Suprapubic skin (tissue), 4 donors: Measurements from ENCODE around the gene TDRD5. TPM values are rescaled to one million over a fixed set of nuclear protein-coding genes. Genes with fewer than 3 reads are reported as not detected.

Experiments used
- DNase-seq, 2 donors: peaks; one replicate each; pipeline ENCODE4 v3.0.0-alpha.2; 2019; ENCODE audit warnings: low spot score in 2 of 2
- H3K27ac ChIP-seq: fragments of 200-600 bp; sonication (generic); one replicate; pipeline ENCODE4 v1.5.1; 2019
- H3K27me3 ChIP-seq: fragments of 200-600 bp; sonication (generic); one replicate; pipeline ENCODE4 v1.5.1; 2019
- H3K36me3 ChIP-seq: fragments of 200-600 bp; sonication (generic); one replicate; pipeline ENCODE4 v1.5.1; 2019
- H3K4me1 ChIP-seq: fragments of 200-600 bp; sonication (generic); one replicate; pipeline ENCODE4 v1.5.1; 2019
- H3K4me3 ChIP-seq: fragments of 200-600 bp; sonication (generic); one replicate; pipeline ENCODE4 v1.5.1; 2019; ENCODE audit warnings: mild to moderate bottlenecking
- H3K9me3 ChIP-seq: fragments of 200-600 bp; sonication (generic); one replicate; pipeline ENCODE4 v1.5.1; 2019
- EP300 ChIP-seq: sonication (generic); formaldehyde crosslinking; IDR thresholded peaks from one replicate; pipeline ENCODE4 v1.6.1; 2017; ENCODE audit warnings: antibody characterized with exemption
- POLR2A ChIP-seq, 2 donors: fragments of 450-650 bp; IDR thresholded peaks; one replicate each; pipeline ENCODE4 v1.6.1; 2017; ENCODE audit warnings: antibody characterized with exemption in 2 of 2, mild to moderate bottlenecking in 2 of 2, moderate library complexity in 2 of 2
- POLR2AphosphoS5 ChIP-seq, 3 donors: sonication (generic); formaldehyde crosslinking; IDR thresholded peaks; one replicate each; pipeline ENCODE4 v1.6.1; 2017; ENCODE audit warnings: antibody characterized with exemption in 3 of 3
- WGBS: methylation state at CpG from one replicate; pipeline ENCODE4 v1.1.5; 2018; 5-methylcytosine and 5-hydroxymethylcytosine counted together
- total RNA-seq, 4 donors: library from RNA; depleted of rRNA; stranded (reverse); fragments of >200 nt; gene quantifications; one replicate each; pipeline ENCODE4 v1.1.0, GENCODE V29; 2016
- TF ChIP-seq, protein P1 (sequence below), 2 donors: fragments of 200-600 bp in 1 of 2; fragments of 450-650 bp in 1 of 2; sonication (generic) in 1 of 2; IDR thresholded peaks; one replicate each; pipeline ENCODE4 v1.5.1; 2016 to 2019; ENCODE audit warnings: antibody characterized with exemption in 2 of 2, mild to moderate bottlenecking in 1 of 2, moderate library complexity in 1 of 2

TDRD5 gene, protein sequence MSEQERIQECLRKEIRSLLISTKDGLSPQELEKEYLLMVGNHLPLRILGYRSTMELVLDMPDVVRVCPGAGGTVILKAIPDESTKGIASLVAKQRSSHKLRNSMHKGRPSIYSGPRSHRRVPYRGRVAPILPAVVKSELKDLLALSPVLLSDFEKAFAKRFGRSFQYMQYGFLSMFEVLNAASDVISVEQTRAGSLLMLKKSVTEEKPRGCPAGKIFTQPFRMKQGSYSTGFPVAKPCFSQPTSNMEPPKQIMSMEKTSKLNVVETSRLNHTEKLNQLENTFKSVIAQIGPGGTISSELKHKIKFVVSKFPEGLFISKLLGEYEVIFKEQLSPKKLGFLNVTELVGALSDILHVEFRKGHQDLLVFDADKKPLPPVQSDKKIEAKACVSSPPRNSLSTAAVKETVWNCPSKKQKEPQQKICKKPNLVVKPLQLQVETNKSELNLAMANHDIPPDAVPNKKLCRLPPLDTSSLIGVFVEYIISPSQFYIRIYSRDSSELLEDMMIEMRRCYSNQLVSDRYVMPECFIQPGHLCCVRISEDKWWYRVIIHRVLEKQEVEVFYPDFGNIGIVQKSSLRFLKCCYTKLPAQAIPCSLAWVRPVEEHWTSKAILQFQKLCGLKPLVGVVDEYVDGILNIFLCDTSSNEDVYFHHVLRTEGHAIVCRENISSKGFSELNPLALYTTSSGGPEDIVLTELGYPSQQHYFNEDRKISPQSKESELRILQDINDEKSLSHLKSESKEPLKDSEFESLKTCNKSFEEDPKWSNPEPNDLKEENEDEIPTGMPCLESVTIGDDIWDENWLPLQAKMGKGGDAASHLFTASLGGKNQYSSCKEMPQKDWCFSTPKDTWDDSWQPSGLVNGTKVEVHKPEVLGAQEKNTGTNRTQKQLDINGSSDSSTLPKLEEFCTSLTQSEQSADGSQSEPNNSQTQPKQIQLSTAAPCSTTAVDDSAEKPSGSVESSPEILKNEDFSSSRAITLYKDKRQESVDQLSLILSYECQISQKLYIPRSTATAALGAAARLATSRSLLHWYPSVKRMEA
- total RNA-seq = 1 to 10 TPM in 1 of 4 donors, under 1 TPM in 3; 0.49 to 1.2 (median 0.66) TPM

DNA sequence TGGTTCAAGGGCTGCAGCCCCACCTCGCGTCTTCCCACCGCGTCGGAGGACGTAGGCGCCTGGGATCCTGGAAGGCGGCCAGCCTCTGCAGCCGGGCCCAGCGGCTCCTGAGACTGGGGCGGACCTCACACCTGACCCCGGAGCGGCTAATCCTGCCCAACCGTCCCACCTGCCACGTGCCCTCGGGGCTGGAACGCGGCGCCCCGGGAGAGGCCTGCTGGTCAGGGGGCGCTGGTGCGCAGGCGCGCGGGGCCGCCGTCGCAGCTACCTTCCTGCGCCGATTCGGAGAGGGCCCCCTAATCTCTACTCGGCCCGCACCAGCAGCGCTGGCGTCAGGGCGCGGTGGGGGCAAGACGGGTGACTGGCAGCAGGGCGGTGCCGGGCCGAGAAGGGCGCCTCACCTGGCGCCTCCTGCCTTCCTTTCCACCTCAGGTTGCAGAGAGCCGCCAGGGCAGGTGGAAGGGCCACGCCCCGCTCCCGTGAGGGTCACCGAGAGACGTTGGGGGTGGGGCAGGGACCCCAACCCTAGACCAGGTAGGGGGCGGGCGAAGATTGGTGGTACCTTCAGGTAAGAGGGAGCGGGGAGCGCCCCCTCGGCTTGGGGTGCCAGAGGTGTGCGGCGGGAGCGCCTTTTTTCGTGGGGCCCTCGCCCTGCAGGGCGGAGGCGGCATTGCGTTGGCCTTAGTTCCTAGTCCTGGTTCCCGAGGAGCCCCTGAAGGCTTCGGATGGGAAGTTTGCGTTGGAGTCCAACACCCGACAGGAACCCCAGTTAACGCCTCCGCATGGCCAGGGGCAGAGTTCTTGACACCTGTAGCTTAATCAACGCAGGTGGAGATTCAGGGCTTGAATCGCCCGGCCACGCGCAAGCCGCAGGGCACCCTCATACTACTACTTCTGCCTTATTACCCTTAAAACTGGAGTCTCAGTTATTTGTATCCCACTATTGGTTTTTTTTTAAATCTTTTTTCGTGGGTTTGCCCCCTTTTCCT, at the start of gene TDRD5:
TSS of gene TDRD5 (plus strand) at position 241 of the 989 bp plus-strand sequence. CDS start 784 bp downstream, outside the sequence.
- TF ChIP-seq, protein P1, sequence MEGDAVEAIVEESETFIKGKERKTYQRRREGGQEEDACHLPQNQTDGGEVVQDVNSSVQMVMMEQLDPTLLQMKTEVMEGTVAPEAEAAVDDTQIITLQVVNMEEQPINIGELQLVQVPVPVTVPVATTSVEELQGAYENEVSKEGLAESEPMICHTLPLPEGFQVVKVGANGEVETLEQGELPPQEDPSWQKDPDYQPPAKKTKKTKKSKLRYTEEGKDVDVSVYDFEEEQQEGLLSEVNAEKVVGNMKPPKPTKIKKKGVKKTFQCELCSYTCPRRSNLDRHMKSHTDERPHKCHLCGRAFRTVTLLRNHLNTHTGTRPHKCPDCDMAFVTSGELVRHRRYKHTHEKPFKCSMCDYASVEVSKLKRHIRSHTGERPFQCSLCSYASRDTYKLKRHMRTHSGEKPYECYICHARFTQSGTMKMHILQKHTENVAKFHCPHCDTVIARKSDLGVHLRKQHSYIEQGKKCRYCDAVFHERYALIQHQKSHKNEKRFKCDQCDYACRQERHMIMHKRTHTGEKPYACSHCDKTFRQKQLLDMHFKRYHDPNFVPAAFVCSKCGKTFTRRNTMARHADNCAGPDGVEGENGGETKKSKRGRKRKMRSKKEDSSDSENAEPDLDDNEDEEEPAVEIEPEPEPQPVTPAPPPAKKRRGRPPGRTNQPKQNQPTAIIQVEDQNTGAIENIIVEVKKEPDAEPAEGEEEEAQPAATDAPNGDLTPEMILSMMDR (IDR thresholded peaks at IDR 0.05) = peak in 1 of 2 donors; percentile 10
- no peak for TF ChIP-seq POLR2A (IDR thresholded peaks at IDR 0.05)
- 17% methylated on average over 43 of the region's 75 CpGs for WGBS
- Histone ChIP-seq H3K36me3 (no peaks in the 10 kb centered on the region), H3K9me3 (no peaks in the 10 kb centered on the region), H3K4me3 (peak within 1 kb of the TSS; percentile 48), H3K27me3 (peaks cover 22% of the 10 kb centered on the region), H3K27ac (peak within 1 kb of the TSS; percentile 23), H3K4me1 (peaks cover 10% of the 10 kb centered on the region)
- no peak for DNase-seq

DNA sequence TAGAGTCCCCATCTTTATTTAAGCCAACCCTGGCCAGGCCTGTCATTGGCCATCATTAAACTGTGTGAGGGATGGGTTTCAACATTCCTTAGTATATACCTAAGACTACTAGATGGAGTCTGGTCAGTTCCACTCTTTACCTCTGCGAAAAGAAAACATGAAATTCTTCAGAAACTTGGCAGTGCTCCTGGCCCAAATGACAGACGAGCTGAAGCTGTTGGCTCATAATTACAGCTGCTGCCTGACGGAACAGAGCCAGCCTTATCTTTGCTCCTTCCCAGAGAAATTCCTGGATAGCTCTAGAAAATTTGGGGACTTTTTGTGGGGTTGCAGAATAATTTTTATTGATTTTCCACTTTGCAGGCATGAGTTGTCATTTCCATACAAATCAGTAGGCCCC, 46.3 kb upstream of the TDRD5 start:
- Histone ChIP-seq H3K27me3 (peaks cover 4% of the 10 kb centered on the region), H3K4me3 (no peak overlapping the region), H3K4me1 (no peaks in the 10 kb centered on the region), H3K9me3 (no peaks in the 10 kb centered on the region), H3K36me3 (no peaks in the 10 kb centered on the region), H3K27ac (no peak overlapping the region)
- TF ChIP-seq, protein P1 (IDR thresholded peaks at IDR 0.05) = no peak
- TF ChIP-seq POLR2A (IDR thresholded peaks at IDR 0.05) = no peak
- no peak for TF ChIP-seq EP300
- TF ChIP-seq POLR2AphosphoS5 (IDR thresholded peaks at IDR 0.05) = no peak
- WGBS = 48% methylated on average over 3 of the region's 3 CpGs
- DNase-seq = no peak

DNA sequence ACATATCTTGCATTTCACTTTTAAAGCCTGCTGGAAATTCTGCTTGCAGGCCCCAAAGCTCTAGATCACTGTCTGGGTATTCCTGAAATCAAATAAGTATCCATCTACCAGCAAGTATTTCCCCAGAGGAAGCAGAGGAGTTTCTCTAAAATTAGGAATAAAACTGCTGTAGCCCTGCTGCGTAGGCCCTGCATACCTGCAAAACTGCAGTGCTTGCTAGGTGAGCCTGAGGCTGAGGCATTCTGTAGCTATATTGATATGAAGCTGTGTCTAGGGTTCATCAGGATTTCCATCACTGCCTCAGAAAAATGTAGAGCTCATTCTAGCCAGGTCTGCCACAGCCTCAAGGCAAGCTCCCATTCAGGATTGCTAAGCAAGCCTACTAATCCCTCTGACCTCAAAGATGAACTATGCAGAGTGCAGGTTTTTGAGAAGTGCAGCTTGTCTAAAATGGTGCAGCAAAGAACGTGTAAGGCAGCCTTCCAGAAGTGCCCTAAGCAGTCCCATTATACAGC, 44.6 kb upstream of the TDRD5 start:
- Histone ChIP-seq H3K36me3 (no peaks in the 10 kb centered on the region), H3K4me3 (no peak overlapping the region), H3K27me3 (no peaks in the 10 kb centered on the region), H3K4me1 (no peaks in the 10 kb centered on the region), H3K27ac (no peak overlapping the region), H3K9me3 (no peaks in the 10 kb centered on the region)
- no peak for DNase-seq
- WGBS = 36% methylated on average over 1 of the region's 2 CpGs
- TF ChIP-seq, protein P1 (IDR thresholded peaks at IDR 0.05) = no peak
- no peak for TF ChIP-seq POLR2A (IDR thresholded peaks at IDR 0.05)
- no peak for TF ChIP-seq POLR2AphosphoS5 (IDR thresholded peaks at IDR 0.05)
- TF ChIP-seq EP300 = no peak

DNA sequence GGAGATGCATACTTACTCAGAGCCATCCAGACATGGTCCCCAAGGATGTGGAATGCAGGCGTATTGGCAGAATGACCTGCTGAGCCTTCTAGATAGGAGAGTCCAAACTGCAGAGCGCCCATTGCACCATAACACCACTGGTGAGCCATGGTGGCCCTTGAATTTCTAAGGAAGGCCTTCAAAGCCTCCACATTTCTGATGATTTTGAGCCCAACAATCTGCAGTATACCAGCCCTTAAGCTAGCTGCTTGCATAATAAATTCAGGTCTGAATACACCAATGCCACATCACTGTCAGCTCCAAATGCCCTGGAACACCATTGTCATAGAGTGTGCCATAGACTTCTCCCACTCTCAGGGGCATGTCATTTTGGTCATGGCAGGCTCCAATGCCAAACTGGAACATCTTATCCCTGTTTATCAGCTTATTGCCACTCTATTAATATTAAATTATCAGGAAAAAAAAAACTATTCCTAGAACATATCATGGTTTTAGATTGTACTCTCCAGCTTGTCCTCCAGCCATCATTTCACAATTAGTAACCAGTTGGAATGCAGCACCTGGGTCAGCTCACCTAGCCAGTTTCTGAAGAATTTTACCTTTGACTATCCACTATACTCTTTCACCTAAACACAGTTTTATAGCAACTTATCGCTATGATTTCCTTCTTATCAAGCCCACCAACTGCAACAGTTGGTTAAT, 42.8 kb upstream of the TDRD5 start:
- no peaks in the 10 kb centered on the region for H3K4me1 ChIP-seq
- no peak for TF ChIP-seq POLR2AphosphoS5 (IDR thresholded peaks at IDR 0.05)
- TF ChIP-seq POLR2A (IDR thresholded peaks at IDR 0.05) = no peak
- TF ChIP-seq EP300 = no peak
- TF ChIP-seq, protein P1 (IDR thresholded peaks at IDR 0.05) = no peak
- DNase-seq = no peak
- H3K27ac ChIP-seq = no peak overlapping the region
- no peaks in the 10 kb centered on the region for H3K36me3 ChIP-seq
- WGBS = 90% methylated on average over 3 of the region's 3 CpGs
- no peaks in the 10 kb centered on the region for H3K9me3 ChIP-seq
- no peak overlapping the region for H3K4me3 ChIP-seq
- H3K27me3 ChIP-seq = no peaks in the 10 kb centered on the region
